ENCODE results near the gene SNAP47. TPM values are rescaled to one million over a fixed set of nuclear protein-coding genes. Genes with fewer than 3 reads are reported as not detected.

SNAP47 gene
- total and polyA plus RNA-seq, 9 of the 15 experiments (the other 6 are each of a cell fraction or from before 2014, with no cell fraction given): 2.5 to 41.3 (median 32.6) TPM

- no peak for TF ChIP-seq MGA (IDR thresholded peaks at IDR 0.05)
- no peak for TF ChIP-seq ID3 (CRISPR knock-in tag; IDR thresholded peaks at IDR 0.05)
- TF ChIP-seq ID3 (tag; IDR thresholded peaks at IDR 0.05): no peak
- no peak for TF ChIP-seq ZNF239 (CRISPR knock-in tag; IDR thresholded peaks at IDR 0.05)
- no peak for TF ChIP-seq SIN3B (IDR thresholded peaks at IDR 0.05; ENCODE audit: low read depth)
- TF ChIP-seq RBM25 (IDR thresholded peaks at IDR 0.05; ENCODE audit: low read depth, low read length, severe bottlenecking): no peak
- no peak for TF ChIP-seq RFX1 (IDR thresholded peaks at IDR 0.05)
- no peak for TF ChIP-seq TAF9B (IDR thresholded peaks at IDR 0.05; ENCODE audit: partially characterized antibody)
- no peak for TF ChIP-seq NR2C1 (IDR thresholded peaks at IDR 0.05)
- no peak for TF ChIP-seq NR2C1 (tag; IDR thresholded peaks at IDR 0.05)
- no peak for TF ChIP-seq ETV5 (CRISPR knock-in tag; IDR thresholded peaks at IDR 0.05; ENCODE audit: low read depth)
- TF ChIP-seq PHF21A (IDR thresholded peaks at IDR 0.05; ENCODE audit: borderline replicate concordance, low read depth): no peak
- no peak for TF ChIP-seq MEF2A (IDR thresholded peaks at IDR 0.05; ENCODE audit: control insufficient read depth, low read depth, low read length)
- TF ChIP-seq SMARCA5 (IDR thresholded peaks at IDR 0.05): 0 out of 2 replicates have a peak, but pooled peaks have one; percentile 43
- no peak for TF ChIP-seq JUN (IDR thresholded peaks at IDR 0.05; ENCODE audit: borderline replicate concordance, low read depth, low read length)
- no peak for TF ChIP-seq JUN (CRISPR knock-in tag; IDR thresholded peaks at IDR 0.05; ENCODE audit: borderline replicate concordance)
Measured at GRCh38 chr1:227735539-227736285, 477 bp downstream of the SNAP47 start (continued).
